SK-N-SH (cell line): ENCODE measurements around the gene PPP1R15B.

Source experiments
- EP300 ChIP-seq, 2 experiments: IDR thresholded peaks; 2 replicates each; pipeline versions ENCODE4 v1.4.0 to v1.6.1; 2012; ENCODE audit warnings: borderline replicate concordance in 1 of 2, low read depth in 1 of 2, low read length in 1 of 2
- EZH2phosphoT487 ChIP-seq: fragments of 200-600 bp; sonication (generic); IDR thresholded peaks from 2 replicates; pipeline ENCODE4 v1.6.1; 2017; ENCODE audit warnings: low read depth, mixed run types, mild to moderate bottlenecking, antibody characterized with exemption, moderate library complexity, borderline replicate concordance
- FOSL2 ChIP-seq: IDR thresholded peaks from 2 replicates; pipeline ENCODE4 v1.4.0; 2012; ENCODE audit warnings: low read depth, mild to moderate bottlenecking, moderate library complexity, borderline replicate concordance
- TAF1 ChIP-seq: IDR thresholded peaks from 2 replicates; pipeline ENCODE4 v1.6.1; 2012; ENCODE audit warnings: low read depth, mild to moderate bottlenecking, low read length, moderate library complexity, borderline replicate concordance

DNA sequence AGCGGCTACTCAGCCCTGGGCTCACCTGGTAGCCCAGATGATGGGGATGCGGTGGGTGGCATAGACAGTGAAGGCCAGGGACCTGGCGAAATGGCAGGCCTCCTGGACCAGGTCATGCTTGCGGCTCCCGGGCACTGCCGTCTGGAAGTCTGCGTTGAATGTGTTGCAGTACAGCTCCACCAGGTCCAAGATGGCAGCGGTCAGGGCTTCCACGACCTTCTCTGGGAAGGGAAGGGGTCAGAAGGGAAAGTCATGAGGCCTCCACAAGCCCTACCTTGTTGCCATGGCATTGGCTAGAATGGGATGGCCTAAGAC lies 44.2 kb upstream of the PPP1R15B start:
- TF ChIP-seq FOSL2 (no peak), TAF1 (no peak), EZH2phosphoT487 (no peak), EP300 (IDR thresholded peaks at IDR 0.05; ENCODE audit: borderline replicate concordance in 1 of 2, low read depth in 1 of 2, low read length in 1 of 2) (no peak)
